K562 (cell line): Measurements from ENCODE around the gene JAKMIP2. TPM values are rescaled to one million over a fixed set of nuclear protein-coding genes. Genes with fewer than 3 reads are reported as not detected.

Experiments
- ATAC-seq: fragments of 200-7000 bp; cut with Tn5 transposase; 3 replicates; pipeline ENCODE4 v1.9.1; 2020; ENCODE audit warnings: moderate library complexity
- BruUV-seq: library from RNA; stranded (reverse); fragments of 400-500 nt; replicated peaks from 2 replicates; lab custom pipeline; 2021; lab: Mats Ljungman, UMichigan
- CTCF ChIA-PET: fragments of 300-600 bp; formaldehyde crosslinking; extraction: SDS; loops from one replicate; lab custom pipeline; 2021; ENCODE audit warnings: low intra/inter-chr PET ratio; lab: Yijun Ruan, JAX
- POLR2A ChIA-PET: fragments of 300-600, 350-650 bp; sonication (Branson Sonifier 250); formaldehyde crosslinking; extraction: SDS; loops from one replicate; lab custom pipeline; 2021; ENCODE audit warnings: antibody characterized with exemption, inconsistent platforms; lab: Yijun Ruan, JAX
- DNase-seq, 4 experiments: peaks; one replicate each; pipeline versions ENCODE4 v3.0.0 to v3.0.0-alpha.2; 2011 to 2018; ENCODE audit warnings: low spot score in 3 of 4, mixed read lengths in 3 of 4; ENCODE audit errors: extremely low read depth in 1 of 4
- FAIRE-seq: peaks from 2 replicates; lab custom pipeline; 2011; peaks lifted over from hg19 to GRCh38; lab: Jason Lieb, UNC
- H2AFZ ChIP-seq: 2 replicates; pipeline ENCODE4 v1.6.0; 2011; ENCODE audit warnings: low read depth, low read length, control low read depth, inconsistent platforms
- H3K27ac ChIP-seq: fragments of 200-600 bp; 3 replicates; pipeline ENCODE4 v1.8.0; 2011; ENCODE audit warnings: low read depth, mild to moderate bottlenecking, control low read depth, inconsistent platforms, low read length, moderate library complexity, mixed read lengths; ENCODE audit errors: extremely low read depth
- H3K27me3 ChIP-seq, 2 experiments: fragments of 300-600 bp in 1 of 2; 2 replicates in 1 of 2; 3 replicates in 1 of 2; pipeline versions ENCODE4 v1.6.0 to v1.8.0; 2011; ENCODE audit warnings: inconsistent platforms in 2 of 2, low read length in 2 of 2, mild to moderate bottlenecking in 1 of 2, mixed read lengths in 1 of 2, moderate library complexity in 1 of 2; ENCODE audit not compliant: control insufficient read depth in 2 of 2, insufficient read depth in 2 of 2
- H3K36me3 ChIP-seq: fragments of 300-600 bp; 3 replicates; pipeline ENCODE4 v1.8.0; 2011; ENCODE audit warnings: mild to moderate bottlenecking, low read length, inconsistent platforms; ENCODE audit not compliant: control insufficient read depth, insufficient read depth
- H3K4me1 ChIP-seq, 2 experiments: fragments of 200-600 bp in 1 of 2; replicated peaks in 1 of 2; 2 replicates in 1 of 2; 3 replicates in 1 of 2; pipeline versions ENCODE4 v1.5.1 to v1.8.0; 2011; ENCODE audit warnings: inconsistent platforms in 2 of 2, low read length in 2 of 2, mild to moderate bottlenecking in 1 of 2, mixed read lengths in 1 of 2, moderate library complexity in 1 of 2; ENCODE audit not compliant: control insufficient read depth in 2 of 2, insufficient read depth in 2 of 2
- H3K4me2 ChIP-seq: 2 replicates; pipeline ENCODE4 v1.6.1; 2011; ENCODE audit warnings: low read length, control low read depth, inconsistent platforms, mixed read lengths; ENCODE audit not compliant: insufficient read depth
- H3K4me3 ChIP-seq: fragments of 200-600 bp; sonication (generic), shearing (Covaris generic); 2 replicates; pipeline ENCODE4 v1.5.1; 2016; ENCODE audit warnings: control low read depth, inconsistent platforms
- H3K79me2 ChIP-seq: fragments of 200-600 bp; 3 replicates; pipeline ENCODE4 v1.8.0; 2011; ENCODE audit warnings: low read length, inconsistent platforms; ENCODE audit not compliant: control insufficient read depth, insufficient read depth
- H3K9ac ChIP-seq, 2 experiments: 2 replicates each; pipeline versions ENCODE4 v1.6.0 to v1.6.1; 2011; ENCODE audit warnings: low read depth in 2 of 2, low read length in 2 of 2, control low read depth in 1 of 2, inconsistent platforms in 1 of 2, mild to moderate bottlenecking in 1 of 2, mixed read lengths in 1 of 2; ENCODE audit not compliant: insufficient read depth in 1 of 2
- H3K9me1 ChIP-seq: one replicate; pipeline ENCODE4 v1.6.0; 2011; ENCODE audit warnings: inconsistent platforms, mild to moderate bottlenecking, low read length, moderate library complexity; ENCODE audit not compliant: control insufficient read depth, insufficient read depth
- H3K9me3 ChIP-seq: replicated peaks from 2 replicates; pipeline ENCODE4 v1.5.1; 2011; ENCODE audit warnings: low read depth, low read length, inconsistent platforms; ENCODE audit not compliant: control insufficient read depth, insufficient read depth
- H4K20me1 ChIP-seq: replicated peaks from 2 replicates; pipeline ENCODE4 v1.6.1; 2011; ENCODE audit warnings: low read length, inconsistent platforms, mixed read lengths; ENCODE audit not compliant: control insufficient read depth, insufficient read depth
- PCBP1 ChIP-seq: fragments of 200-400 bp; formaldehyde crosslinking; IDR thresholded peaks from 2 replicates; pipeline ENCODE4 v1.6.1; 2018; ENCODE audit warnings: mild to moderate bottlenecking, low read depth, low read length; ENCODE audit not compliant: poor library complexity, severe bottlenecking
- ZNF740 ChIP-seq, 3 experiments: fragments of 200-800 bp in 1 of 3; sonication (Bioruptor generic) in 1 of 3; sonication (generic) in 1 of 3; formaldehyde crosslinking in 1 of 3; IDR thresholded peaks; 2 replicates each; pipeline versions ENCODE4 v1.6.1 to v1.8.0; 2016 to 2022; ENCODE audit warnings: mild to moderate bottlenecking in 2 of 3, missing compliant biosample characterization in 2 of 3, missing genetic modification characterization in 2 of 3, missing genetic modification reagents in 1 of 3
- WGBS: fragments of 100-300 bp; shearing (Covaris generic); methylation state at CpG from one replicate; pipeline ENCODE4 v1.1.6; 2016; ENCODE audit warnings: low coverage, mixed read lengths; ENCODE audit not compliant: insufficient coverage; ENCODE audit errors: missing lambda C conversion rate; 5-methylcytosine and 5-hydroxymethylcytosine counted together
- in situ Hi-C: fragments of 300-500 bp; cut with MboI; formaldehyde crosslinking; loops from 4 replicates; pipeline ENCODE4 v1.15.0; 2018; ENCODE audit warnings: inconsistent platforms, mixed read lengths
- intact Hi-C: fragments of 100-400 bp; cut with micrococcal nuclease; formaldehyde crosslinking; loops from 2 replicates; pipeline ENCODE4 v1.14.2; 2022
- polyA plus RNA-seq, 8 experiments: library from polyadenylated mRNA; depleted of rRNA in 4 of 8; stranded (reverse) in 5 of 8; unstranded in 3 of 8; fragments of >200 nt; fragmentation: Nextera tagmentation in 2 of 8; fragmentation: Illumina TruSeq in 1 of 8; extraction: Ambion mirVana in 2 of 8; extraction: Trizol in 1 of 8; gene quantifications; 2 replicates each; pipeline versions ENCODE4 v1.2.1 to v1.2.3, GENCODE V29; 2011 to 2014; ENCODE audit warnings: inconsistent platforms in 1 of 8, missing spikeins in 1 of 8
- total RNA-seq, 7 experiments: library from RNA; depleted of rRNA in 6 of 7; stranded (reverse); fragments of >200 nt in 6 of 7; fragmentation: Illumina TruSeq in 2 of 7; extraction: Trizol in 2 of 7; gene quantifications; 2 replicates each; pipeline versions ENCODE4 v1.2.1 to v1.2.3, GENCODE V29; 2011 to 2021; ENCODE audit warnings: low replicate concordance in 1 of 7

Gene JAKMIP2
- total and polyA plus RNA-seq, 9 of the 15 experiments (the other 6 are each of a cell fraction or from before 2014, with no cell fraction given), result not detected

GRCh38 chr5:147629196-147629595 is 153.3 kb downstream of the JAKMIP2 start:
- no peak for FAIRE-seq
- H3K27me3 ChIP-seq, result no peaks in the 10 kb centered on the region
- DNase-seq, result no peak
- TF ChIP-seq ZNF740 (CRISPR knock-in tag; IDR thresholded peaks at IDR 0.05) (no peak), ZNF740 (tag; IDR thresholded peaks at IDR 0.05) (no peak), PCBP1 (no peak)
- TF ChIP-seq, all 486 proteins: peak for 0
- no peak overlapping the region for H2AFZ ChIP-seq
- intact Hi-C loops, result loop anchor here (10.0 kb wide), 1 partner anchor 306 kb away; no protein-coding TSS in a partner anchor
- ChIA-PET CTCF (no interaction called here), POLR2A (interaction anchor here (0.6 kb wide), 1 partner anchor 1097 kb away, joined by 3 read pairs; no protein-coding TSS in a partner anchor)
- no peaks in the 10 kb centered on the region for H3K36me3 ChIP-seq
- in situ Hi-C loops, result no loop called here
- no TSS peak for BruUV-seq
- no peak overlapping the region for H3K9ac ChIP-seq
- no peaks in the 10 kb centered on the region for H4K20me1 ChIP-seq
- H3K4me1 ChIP-seq, result no peaks in the 10 kb centered on the region
- H3K9me3 ChIP-seq, result no peaks in the 10 kb centered on the region
- H3K4me2 ChIP-seq, result no peak overlapping the region
- WGBS, result 0% methylated on average over 4 of the region's 4 CpGs
- H3K9me1 ChIP-seq, result no peaks in the 10 kb centered on the region
- ATAC-seq, result no peak
- H3K4me3 ChIP-seq, result no peak overlapping the region
- no peaks in the 10 kb centered on the region for H3K79me2 ChIP-seq
- no peak overlapping the region for H3K27ac ChIP-seq
